CD4-positive, alpha-beta T cell treated with Interferon gamma for 1 hour (primary cell): ENCODE results near the gene SAMD8.

Experiments
- DNase-seq: peaks from one replicate; pipeline ENCODE4 v3.0.0-alpha.2; 2020

The SAMD8 gene

GRCh38 chr10:75111365-75111906 is at the start of gene SAMD8:
Gene SAMD8, plus strand, starts transcription at chr10:75111656. Its CDS starts 38,873 bp downstream, at chr10:75150529.
- peak; percentile 98 for DNase-seq

- DNase-seq, result no peak
Observed at GRCh38 chr10:75061709-75062505, 49.5 kb upstream of the SAMD8 start.

GRCh38 chr10:75062506-75063299 is 48.8 kb upstream of the SAMD8 start:
- DNase-seq, result no peak

- no peak for DNase-seq
Observed at GRCh38 chr10:75063461-75064230, 47.8 kb upstream of the SAMD8 start.

- no peak for DNase-seq
Observed at GRCh38 chr10:75065076-75065475, 46.4 kb upstream of the SAMD8 start.

- no peak for DNase-seq
Observed at GRCh38 chr10:75066271-75066670, 45.2 kb upstream of the SAMD8 start.

GRCh38 chr10:75067272-75067671 is 44.2 kb upstream of the SAMD8 start:
- no peak for DNase-seq

- DNase-seq, result no peak
Observed at GRCh38 chr10:75068523-75068922, 42.9 kb upstream of the SAMD8 start.

- DNase-seq, result no peak
Observed at GRCh38 chr10:75070476-75070875, 41.0 kb upstream of the SAMD8 start.

GRCh38 chr10:75070961-75071428 is 40.5 kb upstream of the SAMD8 start:
- DNase-seq, result no peak

GRCh38 chr10:75071756-75072155 is 39.7 kb upstream of the SAMD8 start:
- no peak for DNase-seq

- no peak for DNase-seq
Observed at GRCh38 chr10:75072727-75073126, 38.7 kb upstream of the SAMD8 start.

- DNase-seq, result no peak
Observed at GRCh38 chr10:75073442-75073841, 38.0 kb upstream of the SAMD8 start.

- no peak for DNase-seq
Observed at GRCh38 chr10:75074711-75075445, 36.6 kb upstream of the SAMD8 start.

- DNase-seq, result no peak
Observed at GRCh38 chr10:75076348-75076747, 35.1 kb upstream of the SAMD8 start.

GRCh38 chr10:75079436-75080083 is 31.9 kb upstream of the SAMD8 start:
- no peak for DNase-seq

- DNase-seq, result no peak
Observed at GRCh38 chr10:75080554-75080953, 30.9 kb upstream of the SAMD8 start.

GRCh38 chr10:75081379-75081778 is 30.1 kb upstream of the SAMD8 start:
- no peak for DNase-seq

GRCh38 chr10:75083972-75084833 is 27.3 kb upstream of the SAMD8 start:
- DNase-seq, result no peak

- DNase-seq, result no peak
Observed at GRCh38 chr10:75084834-75085384, 26.5 kb upstream of the SAMD8 start.
